IPS DF 6.9 (cell line): ENCODE data around the gene EMC6.

Source experiments
- DNase-seq: peaks from one replicate; pipeline ENCODE4 v3.0.0-alpha.2; 2013; ENCODE audit warnings: low read depth, low spot score
- H3K27ac ChIP-seq: one replicate; pipeline ENCODE4 v1.5.1; 2013; ENCODE audit warnings: low read length, control low read depth
- H3K27me3 ChIP-seq: 2 replicates; pipeline ENCODE4 v1.6.1; 2013; ENCODE audit warnings: mild to moderate bottlenecking, low read length; ENCODE audit not compliant: control insufficient read depth, insufficient read depth
- H3K36me3 ChIP-seq: 2 replicates; pipeline ENCODE4 v1.6.1; 2013; ENCODE audit warnings: low read length; ENCODE audit not compliant: control insufficient read depth, insufficient read depth
- H3K4me1 ChIP-seq: 2 replicates; pipeline ENCODE4 v1.6.1; 2013; ENCODE audit warnings: low read length; ENCODE audit not compliant: control insufficient read depth, insufficient read depth
- H3K4me3 ChIP-seq: 2 replicates; pipeline ENCODE4 v1.5.1; 2013; ENCODE audit warnings: mild to moderate bottlenecking, low read length
- H3K9me3 ChIP-seq: 2 replicates; pipeline ENCODE4 v1.6.1; 2013; ENCODE audit warnings: low read length, inconsistent platforms; ENCODE audit not compliant: control insufficient read depth, insufficient read depth
- WGBS: extraction: QIAGEN DNeasy Blood & Tissue Kit; methylation state at CpG from one replicate; pipeline ENCODE4 v1.1.7; 2013; ENCODE audit warnings: mixed read lengths, missing lambda C conversion rate; ENCODE audit not compliant: insufficient read length, insufficient coverage; 5-methylcytosine and 5-hydroxymethylcytosine counted together

The EMC6 gene

GRCh38 chr17:3636908-3637373 lies 31.7 kb upstream of the EMC6 start:
- Histone ChIP-seq H3K4me3 (peak overlapping the region; percentile 84), H3K27me3 (no peaks in the 10 kb centered on the region), H3K4me1 (peaks cover 3% of the 10 kb centered on the region; the same call in 1 of the 2 replicates), H3K36me3 (0 out of 2 replicates have a peak, but pooled peaks cover 2% of the 10 kb centered on the region), H3K9me3 (no peaks in the 10 kb centered on the region), H3K27ac (no peak overlapping the region)
- DNase-seq, result no peak
- WGBS, result no CpG with 5 or more reads among the region's 31 CpGs

- Histone ChIP-seq H3K27ac (no peak overlapping the region), H3K36me3 (no peaks in the 10 kb centered on the region), H3K4me3 (no peak overlapping the region), H3K9me3 (no peaks in the 10 kb centered on the region), H3K27me3 (no peaks in the 10 kb centered on the region), H3K4me1 (peaks cover 3% of the 10 kb centered on the region; the same call in 1 of the 2 replicates)
- WGBS, result no CpG with 5 or more reads among the region's 7 CpGs
- DNase-seq, result no peak
Measured at GRCh38 chr17:3639981-3640596, 28.5 kb upstream of the EMC6 start.

GRCh38 chr17:3641014-3641413 lies 27.6 kb upstream of the EMC6 start:
- no peaks in the 10 kb centered on the region for H3K27me3 ChIP-seq
- H3K27ac ChIP-seq, result no peak overlapping the region
- no peaks in the 10 kb centered on the region for H3K36me3 ChIP-seq
- peaks cover 3% of the 10 kb centered on the region; the same call in 1 of the 2 replicates for H3K4me1 ChIP-seq
- H3K4me3 ChIP-seq, result no peak overlapping the region
- no peaks in the 10 kb centered on the region for H3K9me3 ChIP-seq
- DNase-seq, result no peak
- WGBS, result no CpG with 5 or more reads among the region's 3 CpGs

- DNase-seq, result no peak
Measured at GRCh38 chr17:3641717-3642486, 26.7 kb upstream of the EMC6 start.

GRCh38 chr17:3643889-3644349 lies 24.7 kb upstream of the EMC6 start:
- Histone ChIP-seq H3K36me3 (0 out of 2 replicates have a peak, but pooled peaks cover under 1% of the 10 kb centered on the region), H3K27me3 (no peaks in the 10 kb centered on the region), H3K27ac (no peak overlapping the region), H3K9me3 (no peaks in the 10 kb centered on the region), H3K4me1 (peaks cover 3% of the 10 kb centered on the region; the same call in 1 of the 2 replicates), H3K4me3 (no peak overlapping the region)
- no peak for DNase-seq
- no CpG with 5 or more reads among the region's 4 CpGs for WGBS

More at GRCh38 chr17:3641717-3642486, 26.7 kb upstream of the EMC6 start:
- no peaks in the 10 kb centered on the region for H3K9me3 ChIP-seq
- WGBS, result no CpG with 5 or more reads among the region's 19 CpGs
- H3K27ac ChIP-seq, result no peak overlapping the region
- peaks cover 3% of the 10 kb centered on the region; the same call in 1 of the 2 replicates for H3K4me1 ChIP-seq
- no peaks in the 10 kb centered on the region for H3K27me3 ChIP-seq
- no peaks in the 10 kb centered on the region for H3K36me3 ChIP-seq
- no peak overlapping the region for H3K4me3 ChIP-seq

GRCh38 chr17:3645310-3645709 lies 23.3 kb upstream of the EMC6 start:
- Histone ChIP-seq H3K4me1 (peaks cover 3% of the 10 kb centered on the region; the same call in 1 of the 2 replicates), H3K4me3 (no peak overlapping the region), H3K36me3 (0 out of 2 replicates have a peak, but pooled peaks cover 2% of the 10 kb centered on the region), H3K9me3 (no peaks in the 10 kb centered on the region), H3K27me3 (no peaks in the 10 kb centered on the region), H3K27ac (no peak overlapping the region)
- WGBS, result no CpG with 5 or more reads among the region's 5 CpGs
- DNase-seq, result no peak

GRCh38 chr17:3647251-3647650 lies 21.4 kb upstream of the EMC6 start:
- no peaks in the 10 kb centered on the region for H3K27me3 ChIP-seq
- 0 out of 2 replicates have a peak, but pooled peaks cover 2% of the 10 kb centered on the region for H3K36me3 ChIP-seq
- H3K9me3 ChIP-seq, result no peaks in the 10 kb centered on the region
- DNase-seq, result no peak
- no peak overlapping the region for H3K4me3 ChIP-seq
- H3K4me1 ChIP-seq, result no peaks in the 10 kb centered on the region
- whole genome bisulfite sequencing, result no CpG with 5 or more reads among the region's 12 CpGs
- H3K27ac ChIP-seq, result no peak overlapping the region

GRCh38 chr17:3647769-3648555 lies 20.6 kb upstream of the EMC6 start:
- H3K27me3 ChIP-seq, result no peaks in the 10 kb centered on the region
- no CpG with 5 or more reads among the region's 20 CpGs for WGBS

GRCh38 chr17:3655766-3656165 lies 12.8 kb upstream of the EMC6 start:
- 0 out of 2 replicates have a peak, but pooled peaks cover 2% of the 10 kb centered on the region for H3K4me1 ChIP-seq
- no peaks in the 10 kb centered on the region for H3K27me3 ChIP-seq
- H3K9me3 ChIP-seq, result no peaks in the 10 kb centered on the region
- no CpG with 5 or more reads among the region's 11 CpGs for WGBS
- H3K27ac ChIP-seq, result no peak overlapping the region
- no peak overlapping the region for H3K4me3 ChIP-seq
- DNase-seq, result no peak
- H3K36me3 ChIP-seq, result no peaks in the 10 kb centered on the region

More at GRCh38 chr17:3647769-3648555, 20.6 kb upstream of the EMC6 start:
- H3K4me1 ChIP-seq, result no peaks in the 10 kb centered on the region
- H3K27ac ChIP-seq, result no peak overlapping the region
- DNase-seq, result no peak
- H3K4me3 ChIP-seq, result no peak overlapping the region
- H3K36me3 ChIP-seq, result 0 out of 2 replicates have a peak, but pooled peaks cover 2% of the 10 kb centered on the region
- H3K9me3 ChIP-seq, result no peaks in the 10 kb centered on the region

GRCh38 chr17:3656353-3656752 lies 12.3 kb upstream of the EMC6 start:
- no peak overlapping the region for H3K27ac ChIP-seq
- no CpG with 5 or more reads among the region's 16 CpGs for whole genome bisulfite sequencing
- no peaks in the 10 kb centered on the region for H3K27me3 ChIP-seq
- H3K4me1 ChIP-seq, result 0 out of 2 replicates have a peak, but pooled peaks cover 2% of the 10 kb centered on the region
- no peaks in the 10 kb centered on the region for H3K9me3 ChIP-seq
- H3K36me3 ChIP-seq, result no peaks in the 10 kb centered on the region
- no peak overlapping the region for H3K4me3 ChIP-seq
- DNase-seq, result no peak
